NCI-H2171 (cell line): Measurements from ENCODE around the gene NUMBL.
"Not testable (repeated sequence)": the region's sequence is repeated elsewhere in the genome, so short reads cannot be mapped to it uniquely, and the experiment has no call there.

ENCODE experiments used
- DNase-seq: peaks from one replicate; lab custom pipeline; 2025; lab: John Stamatoyannopoulos, UW

Gene NUMBL

DNA sequence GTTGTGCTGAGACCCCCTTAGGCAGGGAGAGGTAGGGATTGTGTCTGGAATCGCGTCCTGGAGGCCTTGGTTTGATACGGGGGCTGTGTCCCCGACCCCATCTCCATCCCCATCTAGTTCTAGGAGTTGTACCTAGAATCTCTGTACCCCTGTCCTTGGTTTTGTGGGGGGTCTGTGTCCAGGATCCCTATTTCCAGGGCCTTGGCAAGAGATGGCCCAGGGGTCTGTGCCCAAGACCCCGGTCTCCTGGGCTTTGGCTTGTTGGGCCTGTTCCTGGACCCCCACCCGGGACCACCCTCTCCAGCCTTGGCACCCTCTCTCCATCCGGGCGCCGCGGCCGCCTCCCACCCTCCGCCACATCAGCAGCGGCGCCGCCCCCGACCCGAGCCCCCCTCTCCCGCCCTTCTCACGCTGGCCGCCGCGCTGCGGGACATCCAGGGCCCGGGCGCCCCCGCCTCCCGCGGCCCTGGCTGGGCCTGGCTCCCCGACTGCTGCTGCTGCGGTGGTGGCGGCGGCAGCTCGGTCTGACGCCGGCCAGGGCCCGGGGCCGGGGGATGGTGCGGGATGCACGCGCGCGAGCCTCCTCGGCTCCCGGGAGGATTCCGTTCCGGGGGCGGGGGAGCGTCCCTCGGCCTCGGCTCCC is at the start of gene NUMBL:
TSS of gene NUMBL (minus strand) at position 602 of the 643 bp plus-strand sequence. CDS start at position 434, 168 bp downstream.
- no peak for DNase-seq

DNA sequence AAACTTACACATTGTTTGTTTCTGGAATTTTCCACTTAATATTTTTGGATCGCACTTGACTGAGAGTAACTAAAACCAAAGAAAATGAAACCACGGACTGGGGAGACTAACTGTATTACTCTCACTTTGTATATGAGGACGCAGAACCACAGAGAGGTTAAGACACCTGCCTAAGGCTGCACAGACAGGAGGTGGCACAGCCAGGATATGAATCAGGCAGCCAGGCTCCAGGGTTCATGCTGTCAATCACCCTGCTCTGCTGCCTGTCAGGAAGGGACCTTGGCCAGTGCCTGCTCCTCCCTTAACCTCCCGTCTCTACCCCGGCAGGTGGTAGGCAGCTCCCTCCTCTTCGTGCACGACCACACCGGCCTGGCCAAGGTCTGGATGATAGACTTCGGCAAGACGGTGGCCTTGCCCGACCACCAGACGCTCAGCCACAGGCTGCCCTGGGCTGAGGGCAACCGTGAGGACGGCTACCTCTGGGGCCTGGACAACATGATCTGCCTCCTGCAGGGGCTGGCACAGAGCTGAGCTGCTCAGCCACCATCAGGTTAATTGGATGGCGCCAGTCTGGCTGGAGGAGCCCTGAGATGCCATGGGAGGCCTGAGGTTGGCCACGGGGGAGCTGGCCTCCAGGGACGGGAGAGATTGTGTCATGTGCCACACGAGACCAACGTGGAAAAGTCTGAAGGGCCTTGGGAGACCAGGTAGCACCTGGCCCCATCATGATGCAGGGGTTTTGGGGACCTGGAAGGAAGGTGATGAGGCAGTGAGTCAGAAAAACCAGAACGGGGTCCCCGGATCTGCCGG is 48.8 kb upstream of the NUMBL start:
- no peak for DNase-seq

DNA sequence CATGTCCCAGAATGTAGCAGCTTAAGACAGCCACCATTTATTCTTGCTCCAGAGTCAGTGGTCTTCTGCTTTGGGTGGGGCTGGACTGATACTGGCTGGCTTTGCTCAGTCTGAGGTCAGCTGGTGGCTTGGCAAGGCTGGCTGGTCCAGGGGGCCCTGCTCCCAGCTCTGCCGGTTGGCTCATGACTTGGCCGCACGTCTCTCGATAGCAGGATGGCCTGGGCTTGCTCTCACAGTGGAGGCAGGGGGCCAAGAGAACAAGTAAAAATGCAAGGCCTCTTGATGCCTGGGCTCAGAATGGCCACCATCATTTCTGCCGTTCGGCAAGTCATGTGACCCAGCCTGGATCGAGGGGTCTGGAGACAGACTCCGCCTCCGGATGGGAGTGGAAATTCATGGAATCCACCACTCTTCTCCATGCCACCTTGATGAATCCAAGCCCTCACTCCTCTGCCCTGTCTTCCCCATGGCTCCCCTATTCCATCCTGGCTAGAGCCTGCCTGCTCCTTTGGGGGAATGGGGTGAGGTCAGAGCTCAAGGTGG is 46.7 kb upstream of the NUMBL start:
- DNase-seq: no peak

DNA sequence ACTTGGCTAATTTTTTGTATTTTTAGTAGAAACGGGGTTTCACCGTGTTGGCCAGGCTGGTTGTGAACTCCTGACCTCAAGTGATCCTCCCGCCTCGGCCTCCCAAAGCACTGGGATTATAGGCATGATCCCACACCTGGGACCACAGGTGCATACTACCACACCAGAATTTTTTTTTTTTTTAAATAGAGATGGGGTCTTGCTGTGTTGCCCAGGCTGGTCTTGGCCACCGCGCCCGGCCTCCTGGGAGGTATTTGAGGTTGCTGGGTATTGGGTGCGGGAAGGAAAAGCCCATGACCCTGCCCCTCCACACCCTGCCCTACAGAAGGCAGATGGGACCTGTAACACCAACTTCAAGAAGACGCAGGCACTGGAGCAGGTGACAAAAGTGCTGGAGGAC is 46.2 kb upstream of the NUMBL start:
- DNase-seq: no peak

DNA sequence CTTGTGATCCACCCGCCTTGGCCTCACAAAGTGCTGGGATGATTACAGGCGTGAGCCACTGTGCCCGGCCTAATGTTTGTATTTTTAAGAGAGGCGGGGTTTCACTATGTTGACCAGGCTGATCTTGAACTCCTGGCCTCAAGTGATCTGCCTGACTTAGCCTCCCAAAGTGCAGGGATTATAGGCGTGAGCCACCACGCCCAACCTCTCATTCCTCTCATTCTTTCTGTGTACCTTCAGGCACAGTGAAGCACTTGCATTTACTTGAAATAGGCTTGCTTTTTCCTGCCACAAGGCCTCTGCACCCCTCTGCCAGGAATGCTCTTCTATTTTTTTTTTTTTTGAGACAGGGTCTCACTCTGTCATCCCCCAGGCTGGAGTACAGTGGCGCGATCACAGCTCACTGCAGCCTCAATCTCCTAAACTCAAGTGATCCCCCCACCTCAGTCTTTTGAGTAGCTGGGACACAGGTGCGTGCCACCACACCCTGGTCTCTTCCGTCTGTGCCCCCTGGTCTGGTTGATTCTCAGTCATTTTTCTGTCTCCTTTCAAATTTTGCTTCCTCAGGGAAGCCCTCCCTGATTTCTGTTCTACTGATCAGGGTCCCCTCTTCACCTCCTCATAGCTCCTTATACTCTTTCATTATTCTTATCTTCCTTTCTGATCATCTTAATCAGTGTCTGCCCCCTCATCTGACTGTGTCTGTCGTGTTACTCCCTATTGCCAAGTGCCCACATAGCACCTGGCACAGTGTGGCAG is 44.7 kb upstream of the NUMBL start:
- DNase-seq: no peak

DNA sequence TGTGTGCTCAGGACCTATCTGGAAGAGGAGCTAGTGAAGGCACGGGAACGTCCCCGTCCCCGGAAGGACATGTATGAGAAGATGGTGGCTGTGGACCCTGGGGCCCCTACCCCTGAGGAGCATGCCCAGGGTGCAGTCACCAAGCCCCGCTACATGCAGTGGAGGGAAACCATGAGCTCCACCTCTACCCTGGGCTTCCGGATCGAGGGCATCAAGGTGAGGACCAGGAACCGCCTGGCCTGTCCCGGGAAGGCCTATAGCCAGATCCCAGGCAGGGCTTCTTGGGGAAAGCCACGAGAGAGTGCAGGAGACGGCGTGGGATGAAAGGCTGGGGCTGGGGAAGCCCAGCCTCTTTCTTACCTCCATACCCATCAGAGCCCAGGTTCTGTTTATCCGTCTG is 42.7 kb upstream of the NUMBL start:
- DNase-seq: no peak

DNA sequence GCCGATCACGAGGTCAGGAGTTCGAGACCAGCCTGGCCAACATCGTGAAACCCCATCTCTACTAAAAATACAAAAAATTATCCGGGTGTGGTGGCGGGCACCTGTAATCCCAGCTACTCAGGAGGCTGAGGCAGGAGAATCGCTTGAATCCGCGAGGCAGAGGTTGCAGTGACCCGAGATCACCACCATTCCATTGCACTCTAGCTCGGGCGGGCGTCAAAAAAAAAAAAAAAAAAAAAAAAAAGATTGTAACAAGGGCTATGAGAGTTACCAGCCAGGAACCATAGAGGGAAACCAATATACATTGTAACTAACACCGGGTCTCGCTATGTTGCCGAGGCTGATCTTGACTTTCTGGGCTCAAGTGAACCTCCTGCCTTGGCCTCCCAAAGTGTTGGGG is 41.9 kb upstream of the NUMBL start:
- DNase-seq: not testable (repeated sequence)

DNA sequence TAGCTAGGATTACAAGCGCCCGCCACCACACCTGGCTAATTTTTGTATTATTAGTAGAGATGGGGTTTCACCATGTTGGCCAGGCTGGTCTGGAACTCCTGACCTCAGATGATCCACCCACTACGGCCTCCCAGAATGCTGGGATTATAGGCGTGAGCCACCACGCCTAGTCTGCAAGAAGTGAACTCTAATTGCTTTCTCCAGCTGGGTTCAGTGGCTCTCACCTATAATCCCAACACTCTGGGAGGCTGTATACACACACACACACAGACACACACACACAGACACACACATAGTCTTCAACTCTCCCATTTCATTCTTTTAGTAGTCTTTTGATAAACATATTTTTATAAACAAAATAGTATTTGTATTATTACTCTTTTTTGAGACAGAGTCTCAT is 39.6 kb upstream of the NUMBL start:
- DNase-seq: not testable (repeated sequence)

DNA sequence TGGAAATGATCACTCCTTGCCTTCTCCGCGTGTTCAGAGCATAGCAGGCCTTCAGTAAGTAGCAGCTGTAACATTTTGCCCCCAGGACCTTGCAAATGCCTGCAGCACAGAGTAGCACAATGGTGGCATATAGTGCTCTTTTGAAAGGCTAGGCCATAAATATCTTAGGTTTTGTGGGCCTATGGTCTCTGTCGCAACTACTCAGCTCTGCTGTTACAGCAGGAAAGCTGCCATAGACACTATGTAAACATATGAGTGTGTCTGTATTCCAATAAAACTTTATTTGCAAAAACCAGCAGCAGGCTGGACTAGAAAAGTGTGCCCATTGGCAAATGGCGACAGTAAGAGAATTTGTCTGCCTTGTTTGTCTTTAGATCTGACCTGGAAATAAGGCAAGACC is 35.8 kb upstream of the NUMBL start:
- DNase-seq: no peak

DNA sequence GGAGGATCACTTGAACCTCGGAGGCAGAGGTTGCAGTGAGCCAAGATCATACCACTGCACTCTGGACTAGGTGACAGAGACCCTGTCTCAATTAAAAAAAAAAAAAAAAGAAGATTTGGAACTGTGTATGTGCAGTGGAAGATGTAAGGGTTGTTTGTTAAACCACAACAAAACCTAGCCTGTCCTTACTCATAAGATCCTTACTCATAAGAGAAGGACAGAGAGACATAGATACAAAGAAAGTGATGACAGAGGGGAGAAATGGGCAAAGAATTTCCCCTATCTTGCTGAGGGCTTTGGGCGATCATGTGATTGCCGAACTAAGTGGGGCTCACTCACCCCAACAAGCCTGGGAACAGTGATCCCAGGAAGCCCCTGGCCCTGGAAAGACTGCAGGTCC is 34.4 kb upstream of the NUMBL start:
- no peak for DNase-seq

DNA sequence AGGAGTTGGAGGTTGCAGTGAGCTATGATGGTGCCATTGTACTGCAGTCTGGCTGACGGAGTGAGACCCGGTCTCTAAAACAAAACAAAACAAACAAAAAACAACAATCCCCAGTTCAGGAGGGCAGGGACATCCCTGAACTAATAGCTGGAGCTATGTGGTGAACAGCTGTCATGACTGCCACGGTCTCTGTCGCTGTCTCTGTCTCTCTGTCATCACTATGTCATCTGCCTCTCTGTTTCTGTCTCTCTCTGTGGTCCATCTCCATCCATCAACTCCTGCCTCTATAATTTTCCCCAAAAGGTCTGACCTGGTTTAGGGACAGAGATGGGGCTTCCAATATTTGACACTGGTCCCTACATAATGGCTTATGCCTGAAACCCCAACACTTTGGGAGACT is 33.9 kb upstream of the NUMBL start:
- DNase-seq: no peak

DNA sequence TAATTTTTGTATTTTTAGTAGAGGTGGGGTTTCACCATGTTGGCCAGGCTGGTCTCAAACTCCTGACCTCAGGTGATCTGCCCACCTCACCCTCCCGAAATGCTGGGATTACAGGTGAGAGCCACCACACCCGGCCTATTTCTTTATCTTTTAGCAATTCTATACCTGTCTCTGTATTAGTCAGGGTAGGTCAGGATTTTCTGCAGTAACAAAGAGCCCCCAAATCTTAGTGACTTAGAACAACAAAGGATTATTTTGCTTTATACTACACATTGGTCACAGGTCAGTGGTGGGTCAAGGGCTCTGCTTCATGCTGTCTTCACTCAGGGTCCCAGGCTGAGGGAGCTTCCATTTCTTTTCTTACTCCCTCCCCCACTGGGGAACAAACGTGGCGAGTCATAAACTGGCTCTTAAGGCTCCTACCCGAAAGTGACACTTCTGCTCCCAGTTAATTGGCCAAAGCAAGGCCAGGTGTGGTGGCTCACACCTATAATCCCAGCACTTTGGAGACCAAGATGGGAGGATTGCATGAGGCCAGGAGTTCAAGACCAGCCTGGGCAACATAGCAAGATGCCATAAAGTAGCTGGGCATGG is 33.3 kb upstream of the NUMBL start:
- DNase-seq: no peak

DNA sequence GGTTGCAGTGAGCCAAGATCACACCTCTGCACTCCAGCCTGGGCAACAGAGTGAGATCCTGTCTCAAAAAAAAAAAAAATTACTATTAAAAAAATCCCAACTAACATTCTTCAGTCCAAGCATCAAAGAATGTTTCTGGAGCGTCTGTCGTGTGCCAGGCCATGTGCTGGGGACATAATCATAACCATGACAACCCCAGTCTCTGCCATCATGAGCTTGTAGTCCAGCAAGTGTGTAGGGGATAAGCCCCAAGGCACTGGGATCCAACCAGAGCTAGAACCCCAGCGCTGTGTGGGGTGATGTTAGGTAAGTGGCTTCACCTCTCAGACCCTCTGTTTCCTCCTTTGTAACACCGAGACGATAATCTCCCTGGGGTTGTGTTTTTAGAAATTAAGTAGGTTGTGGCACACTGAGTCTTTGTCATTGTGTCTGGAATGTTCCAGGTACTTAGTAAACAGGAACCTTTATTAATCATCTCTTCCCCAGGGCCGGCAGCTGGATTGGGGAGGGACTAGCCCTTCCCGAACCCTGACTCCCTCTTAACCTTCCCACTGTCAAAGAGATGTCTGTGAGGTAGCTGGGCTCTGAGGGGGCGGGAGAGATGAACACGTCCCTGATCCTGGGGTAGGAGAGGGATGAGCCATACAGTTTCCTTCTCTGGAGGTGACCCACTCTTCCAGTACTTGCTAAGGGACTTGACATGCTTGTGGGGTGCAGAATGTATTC is 31.6 kb upstream of the NUMBL start:
- no peak for DNase-seq

DNA sequence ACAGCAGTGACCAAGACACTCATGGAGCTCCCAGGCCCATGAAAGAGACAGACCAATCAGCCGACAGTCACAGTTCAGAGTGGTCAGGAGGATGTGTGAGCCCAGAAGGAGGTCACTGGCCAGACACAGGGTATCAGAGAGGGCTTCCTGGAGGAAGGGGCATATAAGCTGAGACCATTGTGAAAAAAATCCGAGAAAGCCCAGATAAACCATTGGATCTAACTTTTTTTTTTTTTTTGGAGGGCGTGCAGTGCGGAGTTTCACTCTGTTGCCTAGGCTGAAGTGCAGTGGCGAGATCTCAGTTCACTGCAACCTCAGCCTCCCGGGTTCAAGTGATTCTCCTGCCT is 30.7 kb upstream of the NUMBL start:
- DNase-seq: no peak

DNA sequence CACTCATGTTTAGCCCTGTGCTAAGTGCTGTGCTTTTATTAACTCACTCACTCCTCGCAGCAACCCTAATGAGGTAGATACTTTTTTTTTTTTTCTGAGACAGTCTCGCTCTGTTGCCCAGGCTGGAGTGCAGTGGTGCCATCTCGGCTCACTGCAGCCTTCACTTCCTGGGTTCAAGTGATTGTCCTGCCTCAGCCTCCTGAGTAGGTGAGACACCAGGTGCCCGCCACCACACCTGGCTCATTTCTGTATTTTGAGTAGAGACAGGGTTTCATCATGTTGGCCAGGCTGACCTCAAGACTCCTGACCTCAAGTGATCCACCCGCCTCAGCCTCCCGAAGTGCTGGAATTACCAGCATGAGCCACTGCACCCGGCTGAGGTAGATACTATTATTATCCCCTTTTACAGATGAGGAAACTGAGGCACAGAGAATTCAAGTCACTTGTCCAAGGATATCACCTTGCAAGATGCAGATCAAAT is 29.0 kb upstream of the NUMBL start:
- no peak for DNase-seq

DNA sequence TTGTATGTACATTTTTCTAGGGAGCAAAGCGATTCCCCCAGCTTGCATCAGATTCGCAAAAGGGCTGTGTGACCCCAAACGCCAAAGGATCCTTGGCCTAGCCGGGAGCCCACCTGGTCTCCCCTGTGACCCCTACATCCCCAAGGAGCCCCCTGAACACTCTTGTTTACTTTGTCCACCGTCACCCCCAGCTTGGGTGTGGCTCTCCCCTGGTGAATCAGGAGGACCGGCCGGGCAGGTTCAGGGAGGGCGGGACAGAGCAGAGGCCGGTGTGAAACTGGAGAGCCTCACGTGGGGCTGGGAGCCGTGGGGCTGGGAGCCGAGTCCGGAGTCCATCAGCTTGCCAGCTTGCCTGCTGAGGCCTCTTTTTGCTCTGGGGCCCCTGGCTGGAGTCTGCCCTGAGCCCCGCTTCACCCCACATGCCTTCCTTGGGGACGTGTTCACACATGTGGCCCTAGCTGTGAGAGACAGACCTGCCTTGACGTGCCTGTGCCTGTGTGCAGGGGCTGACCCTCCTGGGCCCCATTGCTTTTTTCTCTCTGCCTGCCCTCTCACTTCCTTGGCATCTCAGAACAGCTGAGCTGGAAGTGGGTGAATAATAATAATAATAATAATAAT is 28.4 kb upstream of the NUMBL start:
- DNase-seq: peak; percentile 15

DNA sequence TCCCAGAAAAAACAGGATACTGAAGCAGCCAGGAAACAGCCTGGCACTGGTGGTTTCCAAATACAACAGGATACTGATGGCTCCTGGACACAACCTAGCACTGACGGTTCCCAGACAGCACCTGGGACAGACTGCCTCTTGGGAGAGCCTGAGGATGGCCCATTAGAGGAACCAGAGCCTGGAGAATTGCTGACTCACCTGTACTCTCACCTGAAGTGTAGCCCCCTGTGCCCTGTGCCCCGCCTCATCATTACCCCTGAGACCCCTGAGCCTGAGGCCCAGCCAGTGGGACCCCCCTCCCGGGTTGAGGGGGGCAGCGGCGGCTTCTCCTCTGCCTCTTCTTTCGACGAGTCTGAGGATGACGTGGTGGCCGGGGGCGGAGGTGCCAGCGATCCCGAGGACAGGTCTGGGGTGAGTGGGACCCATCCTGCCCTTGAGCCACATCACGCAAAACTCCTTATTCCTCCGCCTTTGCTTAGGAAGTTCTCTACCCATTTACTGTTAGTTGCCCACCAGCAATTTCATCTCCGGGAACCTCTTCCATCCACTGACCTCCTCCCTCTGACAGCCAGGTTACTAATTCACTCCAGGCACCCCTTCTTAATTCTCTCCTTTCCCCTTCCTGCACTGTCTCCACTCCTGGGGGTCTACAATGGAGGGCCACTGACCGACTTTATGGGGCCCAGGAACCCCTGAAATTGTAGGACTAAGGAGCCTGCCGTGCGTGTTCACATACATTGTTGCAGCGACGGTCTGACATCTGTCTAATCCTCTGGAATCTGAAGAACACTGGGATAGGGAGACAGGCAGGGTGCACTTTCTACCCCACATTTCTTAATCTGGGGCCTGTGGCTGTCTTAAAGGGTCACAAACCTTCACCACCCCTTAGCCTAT is 27.7 kb upstream of the NUMBL start:
- DNase-seq: no peak

DNA sequence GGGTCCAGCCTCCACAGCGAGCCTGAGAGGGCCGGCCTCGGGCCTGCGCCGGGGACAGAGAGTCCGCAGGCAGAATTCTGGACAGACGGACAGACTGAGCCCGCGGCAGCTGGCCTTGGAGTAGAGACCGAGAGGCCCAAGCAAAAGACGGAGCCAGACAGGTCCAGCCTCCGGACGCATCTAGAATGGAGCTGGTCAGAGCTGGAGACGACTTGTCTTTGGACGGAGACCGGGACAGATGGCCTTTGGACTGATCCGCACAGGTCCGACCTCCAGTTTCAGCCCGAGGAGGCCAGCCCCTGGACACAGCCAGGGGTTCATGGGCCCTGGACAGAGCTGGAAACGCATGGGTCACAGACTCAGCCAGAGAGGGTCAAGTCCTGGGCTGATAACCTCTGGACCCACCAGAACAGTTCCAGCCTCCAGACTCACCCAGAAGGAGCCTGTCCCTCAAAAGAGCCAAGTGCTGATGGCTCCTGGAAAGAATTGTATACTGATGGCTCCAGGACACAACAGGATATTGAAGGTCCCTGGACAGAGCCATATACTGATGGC is 27.0 kb upstream of the NUMBL start:
- DNase-seq: no peak

DNA sequence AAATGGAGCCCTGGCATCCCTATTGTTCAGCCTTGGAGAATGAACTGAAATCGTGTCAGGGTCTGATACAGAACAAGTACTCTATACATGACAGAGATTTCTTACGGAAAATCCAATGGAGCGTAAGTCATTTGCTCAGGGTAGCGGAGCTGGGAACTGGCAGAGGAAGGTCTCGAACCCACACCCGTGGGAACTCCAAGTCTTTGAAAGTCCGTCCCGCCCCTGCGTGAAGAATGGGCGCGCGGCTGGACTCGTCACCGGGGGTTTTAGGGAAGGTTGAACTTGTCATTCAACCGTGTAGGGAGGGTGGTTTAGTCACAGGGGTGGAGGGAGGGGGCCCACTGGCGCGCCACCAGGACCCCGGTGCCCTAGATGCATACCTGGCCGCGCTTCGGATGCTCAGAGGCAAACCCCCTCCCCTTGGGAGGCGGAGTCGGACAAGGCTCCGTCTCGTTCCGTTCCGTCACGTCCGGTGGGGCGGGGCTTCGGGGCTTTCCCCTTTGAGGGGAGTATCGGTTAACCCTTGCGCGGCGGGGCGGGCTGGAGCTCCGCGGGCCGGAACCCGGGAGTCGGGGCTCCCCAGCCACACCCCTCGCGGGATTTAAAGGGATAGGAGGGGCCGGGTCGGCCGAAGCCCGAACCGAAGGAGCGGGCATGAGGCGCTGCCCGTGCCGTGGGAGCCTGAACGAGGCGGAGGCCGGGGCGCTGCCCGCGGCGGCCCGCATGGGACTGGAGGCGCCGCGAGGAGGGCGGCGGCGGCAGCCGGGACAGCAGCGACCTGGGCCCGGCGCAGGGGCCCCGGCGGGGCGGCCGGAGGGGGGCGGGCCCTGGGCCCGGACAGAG is 26.3 kb upstream of the NUMBL start, which contains the start of the genes COQ8B and ITPKC:
TSS of gene COQ8B (minus strand) at position 405 of the 843 bp plus-strand sequence. CDS start 2,254 bp downstream, outside the sequence.
TSS of gene ITPKC (plus strand) at position 631 of the 843 bp plus-strand sequence. CDS start at position 655, 24 bp downstream.
- peak; percentile 99 for DNase-seq
